Loucy (cell line): ENCODE measurements around the gene PLEK2.

ENCODE experiments used
- EZH2phosphoT487 ChIP-seq: fragments of 200-600 bp; IDR thresholded peaks from 2 replicates; pipeline ENCODE4 v1.6.1; 2018; ENCODE audit warnings: antibody characterized with exemption, mild to moderate bottlenecking, moderate library complexity, borderline replicate concordance
- TF ChIP-seq, protein P1 (sequence below): fragments of 200-600 bp; sonication (generic); conservative IDR thresholded peaks from 2 replicates; pipeline ENCODE4 v1.5.1; 2014; ENCODE audit warnings: mild to moderate bottlenecking, antibody characterized with exemption, low read length

DNA sequence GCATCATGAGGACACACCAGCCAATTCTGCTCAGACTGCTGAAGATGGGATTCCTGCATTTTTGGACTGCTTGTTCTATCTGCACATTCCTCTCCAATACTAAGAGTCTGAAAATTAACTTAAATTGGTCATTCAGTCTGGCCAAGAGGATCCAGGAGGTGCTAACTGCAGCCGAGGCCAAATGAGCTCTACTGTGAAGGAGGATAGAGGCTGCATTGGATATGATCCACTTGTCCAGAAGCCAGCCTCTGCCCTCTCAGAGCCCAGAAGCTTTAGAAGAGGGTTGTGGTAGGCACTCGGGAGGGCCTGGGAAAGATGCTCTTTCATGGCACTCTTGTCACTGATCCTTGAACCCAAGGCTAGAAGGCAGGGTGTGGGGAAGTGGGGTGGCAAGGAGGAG lies 37.1 kb upstream of the PLEK2 start:
- TF ChIP-seq, protein P1, sequence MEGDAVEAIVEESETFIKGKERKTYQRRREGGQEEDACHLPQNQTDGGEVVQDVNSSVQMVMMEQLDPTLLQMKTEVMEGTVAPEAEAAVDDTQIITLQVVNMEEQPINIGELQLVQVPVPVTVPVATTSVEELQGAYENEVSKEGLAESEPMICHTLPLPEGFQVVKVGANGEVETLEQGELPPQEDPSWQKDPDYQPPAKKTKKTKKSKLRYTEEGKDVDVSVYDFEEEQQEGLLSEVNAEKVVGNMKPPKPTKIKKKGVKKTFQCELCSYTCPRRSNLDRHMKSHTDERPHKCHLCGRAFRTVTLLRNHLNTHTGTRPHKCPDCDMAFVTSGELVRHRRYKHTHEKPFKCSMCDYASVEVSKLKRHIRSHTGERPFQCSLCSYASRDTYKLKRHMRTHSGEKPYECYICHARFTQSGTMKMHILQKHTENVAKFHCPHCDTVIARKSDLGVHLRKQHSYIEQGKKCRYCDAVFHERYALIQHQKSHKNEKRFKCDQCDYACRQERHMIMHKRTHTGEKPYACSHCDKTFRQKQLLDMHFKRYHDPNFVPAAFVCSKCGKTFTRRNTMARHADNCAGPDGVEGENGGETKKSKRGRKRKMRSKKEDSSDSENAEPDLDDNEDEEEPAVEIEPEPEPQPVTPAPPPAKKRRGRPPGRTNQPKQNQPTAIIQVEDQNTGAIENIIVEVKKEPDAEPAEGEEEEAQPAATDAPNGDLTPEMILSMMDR: no peak
- no peak for TF ChIP-seq EZH2phosphoT487
